Hepatocyte (in vitro differentiated cells): ENCODE measurements around the gene ZNF174. TPM values are rescaled to one million over a fixed set of nuclear protein-coding genes. Genes with fewer than 3 reads are reported as not detected.

Source experiments
- DNase-seq: peaks from one replicate; pipeline ENCODE4 v3.0.0-alpha.2; 2016; ENCODE audit warnings: low spot score
- H2AFZ ChIP-seq: fragments of 200-600 bp; sonication (generic); 2 replicates; pipeline ENCODE4 v1.6.0; 2016; ENCODE audit warnings: antibody characterized with exemption, mild to moderate bottlenecking
- H3K27ac ChIP-seq: fragments of 200-600 bp; sonication (generic); 2 replicates; pipeline ENCODE4 v1.5.1; 2016; ENCODE audit warnings: mild to moderate bottlenecking
- H3K27me3 ChIP-seq: fragments of 200-600 bp; sonication (generic); 2 replicates; pipeline ENCODE4 v1.6.1; 2016
- H3K36me3 ChIP-seq: fragments of 200-600 bp; sonication (generic); replicated peaks from 2 replicates; pipeline ENCODE4 v1.5.1; 2016; ENCODE audit warnings: low read depth; ENCODE audit not compliant: insufficient read depth
- H3K4me1 ChIP-seq: fragments of 200-600 bp; sonication (generic); 2 replicates; pipeline ENCODE4 v1.5.1; 2016; ENCODE audit warnings: mild to moderate bottlenecking, moderate library complexity; ENCODE audit not compliant: insufficient read depth
- H3K4me2 ChIP-seq: fragments of 200-600 bp; sonication (generic); 2 replicates; pipeline ENCODE4 v1.6.0; 2016
- H3K4me3 ChIP-seq: fragments of 200-600 bp; sonication (generic); 2 replicates; pipeline ENCODE4 v1.5.1; 2016; ENCODE audit warnings: mild to moderate bottlenecking
- H3K79me2 ChIP-seq: fragments of 200-600 bp; sonication (generic); 2 replicates; pipeline ENCODE4 v1.6.0; 2017; ENCODE audit warnings: mild to moderate bottlenecking
- H3K9me2 ChIP-seq: fragments of 200-600 bp; sonication (generic); replicated peaks from 2 replicates; pipeline ENCODE4 v1.6.0; 2017; ENCODE audit warnings: mild to moderate bottlenecking; ENCODE audit not compliant: insufficient read depth
- H3K9me3 ChIP-seq: fragments of 200-600 bp; sonication (generic); 2 replicates; pipeline ENCODE4 v1.5.1; 2016; ENCODE audit warnings: low read depth, mild to moderate bottlenecking
- H4K20me1 ChIP-seq: fragments of 200-600 bp; sonication (generic); 2 replicates; pipeline ENCODE4 v1.6.0; 2016; ENCODE audit warnings: mild to moderate bottlenecking; ENCODE audit not compliant: insufficient read depth, poor library complexity, severe bottlenecking
- EZH2 ChIP-seq: fragments of 200-600 bp; sonication (generic); IDR thresholded peaks from 2 replicates; pipeline ENCODE4 v1.6.1; 2016; ENCODE audit warnings: antibody characterized with exemption, mild to moderate bottlenecking, borderline replicate concordance
- EZH2phosphoT487 ChIP-seq: fragments of 200-600 bp; sonication (generic); IDR thresholded peaks from one replicate; pipeline ENCODE4 v1.6.1; 2018; ENCODE audit warnings: antibody characterized with exemption, mild to moderate bottlenecking, low read depth, moderate library complexity; ENCODE audit not compliant: unreplicated experiment, severe bottlenecking
- WGBS: methylation state at CpG from one replicate; pipeline ENCODE4 v1.1.6; 2016; ENCODE audit warnings: low lambda C conversion rate; ENCODE audit errors: missing lambda C conversion rate; 5-methylcytosine and 5-hydroxymethylcytosine counted together
- polyA plus RNA-seq: library from polyadenylated mRNA; unstranded; fragments of >200 nt; fragmentation: Nextera tagmentation; extraction: Ambion mirVana; gene quantifications from 2 replicates; pipeline ENCODE4 v1.2.1, GENCODE V29; 2016
- total RNA-seq: library from RNA; depleted of rRNA; stranded (reverse); fragments of >200 nt; gene quantifications from 2 replicates; pipeline ENCODE4 v1.2.3, GENCODE V29; 2014
- TF ChIP-seq, protein P1 (sequence below): fragments of 200-600 bp; sonication (generic); IDR thresholded peaks from 2 replicates; pipeline ENCODE4 v1.5.1; 2016; ENCODE audit warnings: antibody characterized with exemption, mild to moderate bottlenecking; ENCODE audit not compliant: poor library complexity

ZNF174 gene
- 8.0 TPM in 2 replicates for total RNA-seq
- 12.3 and 13.5 TPM in 2 replicates for polyA plus RNA-seq

DNA sequence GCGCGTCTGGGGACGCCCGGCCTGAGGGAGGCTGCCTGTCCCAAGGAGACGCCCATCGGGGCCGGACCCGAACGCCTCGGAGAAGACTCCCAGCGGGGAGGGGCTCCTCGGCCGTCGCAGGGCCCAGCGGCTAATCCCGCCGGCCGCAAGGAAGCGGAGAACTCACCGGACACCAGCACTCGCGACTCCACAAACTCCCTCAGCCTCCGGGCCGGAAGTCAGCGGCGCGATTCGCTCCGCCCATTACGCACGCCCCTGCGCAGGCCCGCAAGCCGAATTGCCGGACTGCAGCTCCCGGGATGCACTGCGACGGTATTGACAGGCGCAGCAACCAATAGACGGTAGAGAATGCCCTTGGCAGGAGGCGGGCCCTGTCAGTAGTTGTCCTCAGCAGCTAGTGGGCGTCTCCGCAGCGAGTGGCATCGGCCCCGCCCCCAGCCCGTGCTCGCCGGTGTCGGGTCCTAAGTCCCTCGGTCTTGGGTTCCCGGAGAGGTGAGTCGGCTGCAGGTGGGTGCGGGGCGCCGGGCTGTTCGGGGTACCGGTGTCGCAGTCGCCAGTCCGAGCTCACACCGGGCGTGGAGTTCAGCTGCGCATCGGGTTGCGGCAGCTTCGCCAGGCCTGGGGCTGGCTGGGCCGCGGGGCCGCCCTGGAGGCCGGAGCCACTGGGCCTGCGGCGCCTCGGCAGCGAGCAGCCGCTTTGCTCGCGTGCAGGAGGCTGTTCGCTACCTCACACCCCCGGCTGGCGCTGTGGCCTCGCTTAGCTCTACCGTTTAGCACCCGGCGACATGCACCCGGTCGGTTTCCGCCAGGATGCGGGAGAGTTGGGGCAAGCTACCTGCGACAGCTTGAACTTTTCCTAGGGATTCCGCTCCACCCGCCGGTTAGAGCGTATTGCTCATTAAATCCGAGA, at the start of gene ZNF174, which contains the start of gene ZSCAN32:
TSS of gene ZNF174 (plus strand) at position 437 of the 910 bp plus-strand sequence. CDS start 790 bp downstream, outside the sequence.
TSS of gene ZSCAN32 (minus strand) at position 226 of the 910 bp plus-strand sequence. CDS start 3,447 bp downstream, outside the sequence.
- peak; percentile 99 for DNase-seq
- Histone ChIP-seq H3K9me2 (no peaks in the 10 kb centered on the region), H3K27ac (peak within 1 kb of the TSS; percentile 81), H3K4me2 (peak within 1 kb of the TSS; percentile 91), H3K79me2 (peaks cover 49% of the 10 kb centered on the region), H3K27me3 (no peaks in the 10 kb centered on the region), H3K9me3 (peaks cover 21% of the 10 kb centered on the region), H3K4me1 (peaks cover 6% of the 10 kb centered on the region), H2AFZ (peak within 1 kb of the TSS; percentile 86), H3K36me3 (peaks cover 4% of the 10 kb centered on the region), H3K4me3 (peak within 1 kb of the TSS; percentile 65), H4K20me1 (no peaks in the 10 kb centered on the region)
- under 1% methylated on average over 92 of the region's 95 CpGs for WGBS
- TF ChIP-seq EZH2phosphoT487, result no peak
- no peak for TF ChIP-seq EZH2
- TF ChIP-seq, protein P1, sequence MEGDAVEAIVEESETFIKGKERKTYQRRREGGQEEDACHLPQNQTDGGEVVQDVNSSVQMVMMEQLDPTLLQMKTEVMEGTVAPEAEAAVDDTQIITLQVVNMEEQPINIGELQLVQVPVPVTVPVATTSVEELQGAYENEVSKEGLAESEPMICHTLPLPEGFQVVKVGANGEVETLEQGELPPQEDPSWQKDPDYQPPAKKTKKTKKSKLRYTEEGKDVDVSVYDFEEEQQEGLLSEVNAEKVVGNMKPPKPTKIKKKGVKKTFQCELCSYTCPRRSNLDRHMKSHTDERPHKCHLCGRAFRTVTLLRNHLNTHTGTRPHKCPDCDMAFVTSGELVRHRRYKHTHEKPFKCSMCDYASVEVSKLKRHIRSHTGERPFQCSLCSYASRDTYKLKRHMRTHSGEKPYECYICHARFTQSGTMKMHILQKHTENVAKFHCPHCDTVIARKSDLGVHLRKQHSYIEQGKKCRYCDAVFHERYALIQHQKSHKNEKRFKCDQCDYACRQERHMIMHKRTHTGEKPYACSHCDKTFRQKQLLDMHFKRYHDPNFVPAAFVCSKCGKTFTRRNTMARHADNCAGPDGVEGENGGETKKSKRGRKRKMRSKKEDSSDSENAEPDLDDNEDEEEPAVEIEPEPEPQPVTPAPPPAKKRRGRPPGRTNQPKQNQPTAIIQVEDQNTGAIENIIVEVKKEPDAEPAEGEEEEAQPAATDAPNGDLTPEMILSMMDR, result peak; percentile 9

DNA sequence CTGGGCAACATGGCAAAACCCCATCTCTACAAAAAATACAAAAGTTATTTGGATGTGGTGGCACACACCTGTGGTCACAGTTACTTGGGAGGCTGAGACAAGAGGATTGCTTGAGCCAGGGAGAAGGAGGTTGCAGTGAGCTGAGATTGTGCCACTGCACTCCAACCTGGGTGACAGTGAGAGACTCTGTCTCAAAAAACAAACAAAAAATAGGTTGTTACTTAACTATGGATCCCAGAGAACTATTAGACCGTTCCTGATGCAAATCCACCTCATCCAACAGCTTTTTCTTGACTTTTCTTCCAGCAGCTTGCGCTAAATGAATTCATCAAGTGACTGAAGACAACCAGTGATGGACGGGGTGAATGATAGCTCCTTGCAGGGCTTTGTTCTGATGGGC, 45.4 kb upstream of the ZNF174 start, which contains the start of gene OR2C1:
TSS of gene OR2C1 (plus strand) at position 301 of the 400 bp plus-strand sequence. CDS start at position 353, 52 bp downstream.
- no peaks in the 10 kb centered on the region for H3K9me3 ChIP-seq
- H3K9me2 ChIP-seq, result no peaks in the 10 kb centered on the region
- H2AFZ ChIP-seq, result no peak within 1 kb of the TSS
- no peak within 1 kb of the TSS for H3K4me3 ChIP-seq
- no peaks in the 10 kb centered on the region for H4K20me1 ChIP-seq
- no peak for DNase-seq
- TF ChIP-seq EZH2 (no peak), EZH2phosphoT487 (no peak)
- TF ChIP-seq, protein P1, result no peak
- no peaks in the 10 kb centered on the region for H3K4me1 ChIP-seq
- H3K4me2 ChIP-seq, result no peak within 1 kb of the TSS
- no peaks in the 10 kb centered on the region for H3K36me3 ChIP-seq
- WGBS, result 57% methylated on average over 3 of the region's 3 CpGs
- H3K27me3 ChIP-seq, result no peaks in the 10 kb centered on the region
- no peak within 1 kb of the TSS for H3K27ac ChIP-seq
- no peaks in the 10 kb centered on the region for H3K79me2 ChIP-seq

DNA sequence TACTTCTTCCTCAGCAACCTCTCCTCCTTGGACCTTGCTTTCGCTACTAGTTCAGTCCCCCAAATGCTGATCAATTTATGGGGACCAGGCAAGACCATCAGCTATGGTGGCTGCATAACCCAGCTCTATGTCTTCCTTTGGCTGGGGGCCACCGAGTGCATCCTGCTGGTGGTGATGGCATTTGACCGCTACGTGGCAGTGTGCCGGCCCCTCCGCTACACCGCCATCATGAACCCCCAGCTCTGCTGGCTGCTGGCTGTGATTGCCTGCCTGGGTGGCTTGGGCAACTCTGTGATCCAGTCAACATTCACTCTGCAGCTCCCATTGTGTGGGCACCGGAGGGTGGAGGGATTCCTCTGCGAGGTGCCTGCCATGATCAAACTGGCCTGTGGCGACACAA, 44.9 kb upstream of the ZNF174 start:
- no peak overlapping the region for H3K4me2 ChIP-seq
- no peaks in the 10 kb centered on the region for H3K79me2 ChIP-seq
- H3K4me3 ChIP-seq, result no peak overlapping the region
- H3K27me3 ChIP-seq, result no peaks in the 10 kb centered on the region
- DNase-seq, result no peak
- no peak overlapping the region for H2AFZ ChIP-seq
- no peaks in the 10 kb centered on the region for H3K9me3 ChIP-seq
- no peak for TF ChIP-seq EZH2
- TF ChIP-seq, protein P1, result no peak
- no peaks in the 10 kb centered on the region for H3K9me2 ChIP-seq
- H3K36me3 ChIP-seq, result no peaks in the 10 kb centered on the region
- no peaks in the 10 kb centered on the region for H4K20me1 ChIP-seq
- H3K27ac ChIP-seq, result no peak overlapping the region
- WGBS, result 83% methylated on average over 10 of the region's 10 CpGs
- no peaks in the 10 kb centered on the region for H3K4me1 ChIP-seq
